ENCODE results near the gene ICAM3.

Gene ICAM3

GRCh38 chr19:10318807-10319682 is 20.4 kb downstream of the ICAM3 start:
- peak in 1 of 2 experiments; percentile 13 for DNase-seq

- DNase-seq: no peak
Measured at GRCh38 chr19:10317857-10318462, 21.5 kb downstream of the ICAM3 start.

GRCh38 chr19:10317045-10317856 is 22.2 kb downstream of the ICAM3 start:
- DNase-seq: no peak

GRCh38 chr19:10316229-10317044 is 23.0 kb downstream of the ICAM3 start:
- no peak for DNase-seq

- peak; percentile 95 to 96 for DNase-seq
Measured at GRCh38 chr19:10315335-10316214, 23.8 kb downstream of the ICAM3 start, which contains the start of gene FDX2. TSS of gene FDX2 (minus strand) at chr19:10316015. CDS start at chr19:10315996, 19 bp downstream.

GRCh38 chr19:10309423-10309822 is 30.0 kb downstream of the ICAM3 start, which contains the start of gene ZGLP1:
TSS of gene ZGLP1 (minus strand) at chr19:10309815.
- no peak for DNase-seq

- DNase-seq: no peak
Measured at GRCh38 chr19:10306327-10306726, 33.1 kb downstream of the ICAM3 start.

GRCh38 chr19:10305139-10305806 is 34.2 kb downstream of the ICAM3 start:
- peak in 1 of 2 experiments; percentile 18 for DNase-seq

GRCh38 chr19:10299545-10300458 is 39.6 kb downstream of the ICAM3 start:
- no peak for DNase-seq

GRCh38 chr19:10295847-10296591 is 43.4 kb downstream of the ICAM3 start:
- no peak for DNase-seq

GRCh38 chr19:10295305-10295846 is 44.0 kb downstream of the ICAM3 start:
- DNase-seq: peak; percentile 53 to 69

- DNase-seq: peak; percentile 40 to 45
Measured at GRCh38 chr19:10294368-10294697, 45.1 kb downstream of the ICAM3 start.

- no peak for DNase-seq
Measured at GRCh38 chr19:10293637-10294367, 45.6 kb downstream of the ICAM3 start.

GRCh38 chr19:10292789-10293636 is 46.4 kb downstream of the ICAM3 start:
- peak in 1 of 2 experiments; percentile 46 for DNase-seq

- DNase-seq: peak; percentile 87 to 89
Measured at GRCh38 chr19:10292206-10292788, 47.1 kb downstream of the ICAM3 start.

- peak in 1 of 2 experiments; percentile 55 for DNase-seq
Measured at GRCh38 chr19:10291554-10292205, 47.7 kb downstream of the ICAM3 start.
